Right ventricle myocardium superior (tissue), 1 donor: ENCODE data around the gene MTUS2. TPM values are rescaled to one million over a fixed set of nuclear protein-coding genes. Genes with fewer than 3 reads are reported as not detected.
"Not testable (repeated sequence)": the region's sequence is repeated elsewhere in the genome, so short reads cannot be mapped to it uniquely, and the experiment has no call there.

Source experiments
- ATAC-seq: fragments of 200-7000 bp; cut with Tn5 transposase; one replicate; pipeline ENCODE4 v1.9.1; 2020; ENCODE audit warnings: mild to moderate bottlenecking; ENCODE audit not compliant: poor library complexity
- DNase-seq: peaks from one replicate; pipeline ENCODE4 v3.0.0-alpha.2; 2020
- intact Hi-C: fragments of 100-400 bp; cut with DNase I; formaldehyde crosslinking; loops from one replicate; pipeline ENCODE4 v1.11.2; 2022
- total RNA-seq: library from RNA; stranded (reverse); fragmentation: NEBNext Ultra II Directional; extraction: Animal tissue kit (Norgen Biotek cat#: 25700); gene quantifications from one replicate; pipeline ENCODE4 v1.2.1, GENCODE V29; 2021
- donor health status: DM: no; HTN: yes; CAD: no; lungs with severe emphysema.

MTUS2 gene
- total RNA-seq, 1 donor from 2014 or later: 118 TPM

DNA sequence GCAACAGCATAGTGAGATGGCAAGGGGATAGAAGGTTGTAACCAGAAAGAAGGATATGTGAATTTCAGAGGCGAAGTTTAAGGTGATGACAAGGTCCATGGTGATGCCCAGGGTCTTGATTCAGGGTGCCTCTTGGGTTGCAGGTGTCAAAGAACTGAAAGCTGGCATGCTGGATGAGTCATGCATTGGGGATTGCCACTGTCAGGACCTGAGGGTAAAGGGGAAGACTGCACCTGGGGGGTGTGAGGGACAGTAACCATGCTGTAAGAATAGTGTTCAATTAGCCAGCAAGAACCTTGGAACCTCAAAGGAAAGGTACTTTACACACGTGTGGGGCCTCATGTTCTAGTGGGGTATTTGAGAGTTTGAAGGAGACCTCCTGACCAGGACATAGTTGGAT, 495.7 kb downstream of the MTUS2 start:
- ATAC-seq: no peak
- DNase-seq: no peak
- intact Hi-C loops: no loop called here

DNA sequence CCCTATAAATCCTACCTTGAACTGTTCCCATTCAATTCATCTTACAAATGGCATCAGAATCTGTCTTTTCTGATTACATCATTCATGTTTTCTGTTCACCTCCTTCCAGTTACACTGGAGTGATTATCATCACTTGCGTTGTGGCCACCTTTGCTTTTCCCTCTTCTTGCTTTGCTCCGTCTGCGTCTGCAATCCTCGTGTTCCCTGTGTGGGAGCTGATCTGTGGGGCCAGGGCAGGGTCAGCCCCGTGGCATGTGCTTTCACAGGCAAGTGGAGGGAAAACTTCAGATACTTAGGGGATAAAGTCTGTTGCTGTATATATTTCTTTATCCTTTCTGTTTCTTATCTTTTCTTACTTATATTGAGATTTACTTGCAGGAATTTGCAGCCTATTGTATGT, 497.7 kb downstream of the MTUS2 start:
- ATAC-seq (no peak), DNase-seq (no peak)
- intact Hi-C loops: no loop called here

DNA sequence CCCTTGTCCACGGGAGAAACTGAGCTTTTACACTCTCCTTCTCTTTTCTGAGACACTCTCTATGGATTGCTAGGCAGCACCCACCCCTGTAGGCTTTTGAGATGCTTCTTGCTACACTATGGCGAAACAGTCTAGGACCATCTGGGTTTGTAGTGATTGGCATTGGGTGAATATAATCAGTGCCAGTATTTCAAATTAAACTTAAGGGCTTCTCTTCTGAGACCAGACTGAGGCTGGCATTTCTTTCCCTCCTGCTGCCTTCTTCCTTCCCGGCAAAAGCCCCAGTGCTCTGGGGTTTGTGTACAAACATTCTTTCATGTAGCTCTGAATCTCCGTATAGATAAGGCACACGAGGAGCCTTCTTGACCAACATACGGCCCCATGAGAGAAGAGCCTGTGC, 498.6 kb downstream of the MTUS2 start:
- ATAC-seq (no peak), DNase-seq (no peak)
- intact Hi-C loops: no loop called here

DNA sequence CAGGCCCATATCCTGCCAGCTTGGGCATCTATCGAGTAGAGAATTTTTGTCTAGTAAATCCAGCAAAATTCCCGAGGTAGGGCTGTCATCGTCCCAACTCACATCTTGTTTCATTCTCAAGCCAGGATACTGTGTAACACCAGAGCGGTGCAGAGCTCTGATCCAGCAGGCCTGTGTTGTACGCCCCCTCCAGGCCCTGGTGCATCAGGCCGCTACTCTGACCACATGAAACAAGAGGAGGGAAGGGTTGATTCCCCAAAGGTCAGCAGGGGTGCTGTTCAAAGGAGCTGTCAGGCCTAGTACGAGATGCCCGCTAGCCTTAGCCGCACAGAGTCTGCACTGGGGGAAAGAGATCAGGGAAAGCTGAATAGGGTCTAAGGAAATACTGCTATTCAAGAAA, 499.3 kb downstream of the MTUS2 start:
- intact Hi-C loops: no loop called here
- DNase-seq (no peak), ATAC-seq (no peak)

DNA sequence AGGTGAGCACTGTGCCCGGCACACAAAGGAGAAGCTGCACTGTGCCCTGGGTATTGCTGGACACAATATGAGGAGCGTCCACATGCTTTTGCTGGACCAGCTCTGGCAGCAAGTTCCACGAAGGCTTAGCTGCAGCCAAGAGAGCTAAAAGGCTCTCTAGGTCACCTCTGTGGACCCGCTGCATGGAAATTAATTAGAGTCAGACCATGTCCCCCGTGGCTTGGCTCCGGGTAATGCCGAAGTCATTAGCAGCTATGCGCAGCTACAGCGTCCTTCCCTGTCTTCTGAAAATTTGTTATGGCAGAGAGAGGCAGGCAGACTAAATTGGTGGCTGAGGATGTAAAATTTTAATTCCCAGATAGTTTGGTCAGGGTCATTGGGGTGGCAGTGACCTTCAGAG, 503.8 kb downstream of the MTUS2 start:
- ATAC-seq (no peak), DNase-seq (no peak)
- intact Hi-C loops: no loop called here

DNA sequence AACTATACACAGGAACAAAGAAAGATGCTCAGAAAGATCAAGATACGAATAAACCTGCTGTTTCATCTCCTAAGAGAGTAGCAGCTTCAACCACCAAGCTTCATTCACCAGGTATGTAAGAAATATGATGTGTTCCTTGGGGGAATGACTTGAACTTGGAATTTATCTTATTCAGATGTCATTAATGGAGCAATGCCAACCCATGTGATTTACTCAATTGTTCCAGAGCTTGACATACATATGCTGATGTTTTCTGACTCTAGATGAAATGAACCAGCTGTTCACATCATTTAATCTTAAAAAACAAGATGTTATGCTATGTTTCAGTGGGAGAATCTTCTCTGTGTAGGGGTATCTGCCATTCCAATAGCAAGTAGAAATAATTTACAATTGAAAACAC, 504.5 kb downstream of the MTUS2 start:
- intact Hi-C loops: no loop called here

DNA sequence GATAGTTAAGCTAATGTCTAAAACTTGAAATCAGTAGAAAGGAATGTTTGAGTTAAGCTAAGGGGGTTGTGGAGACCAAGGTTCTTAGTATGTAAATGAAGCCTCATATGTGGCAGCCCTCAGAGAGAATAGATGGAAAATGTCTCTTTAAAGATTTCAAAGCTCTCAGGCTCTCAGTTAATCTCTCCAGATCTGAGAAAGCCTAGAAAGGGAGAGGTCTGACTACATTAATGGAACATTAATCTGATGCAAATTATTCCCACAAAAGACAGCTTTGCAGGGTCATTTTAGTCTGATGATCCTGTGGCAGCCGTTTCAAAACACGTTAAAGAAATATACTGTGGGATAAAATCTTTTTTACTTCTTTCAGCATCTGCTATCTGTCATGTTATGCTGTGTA, 508.4 kb downstream of the MTUS2 start:
- intact Hi-C loops: no loop called here
- ATAC-seq (no peak), DNase-seq (no peak)

More for the DNA sequence above, 504.5 kb downstream of the MTUS2 start:
- DNase-seq: no peak
- no peak for ATAC-seq

DNA sequence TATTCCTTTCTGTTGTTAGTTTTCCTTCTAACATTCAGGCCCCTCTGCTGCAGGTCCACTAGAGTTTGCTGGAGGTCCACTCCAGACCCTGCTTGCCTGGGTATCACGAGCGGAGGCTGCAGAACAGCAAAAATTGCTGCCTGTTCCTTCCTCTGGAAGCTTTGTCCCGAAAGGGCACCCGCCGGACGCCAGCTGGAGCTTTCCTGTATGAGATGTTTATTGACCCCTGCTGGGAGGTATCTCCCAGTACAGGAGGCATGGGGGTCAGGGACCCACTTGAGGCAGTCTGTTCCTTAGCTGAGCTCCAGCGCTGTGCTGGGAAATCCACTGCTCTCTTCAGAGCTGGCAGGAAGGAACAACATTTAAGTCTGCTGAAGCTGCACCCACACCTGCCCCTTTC, 516.2 kb downstream of the MTUS2 start:
- intact Hi-C loops: no loop called here
- ATAC-seq (no peak), DNase-seq (no peak)

DNA sequence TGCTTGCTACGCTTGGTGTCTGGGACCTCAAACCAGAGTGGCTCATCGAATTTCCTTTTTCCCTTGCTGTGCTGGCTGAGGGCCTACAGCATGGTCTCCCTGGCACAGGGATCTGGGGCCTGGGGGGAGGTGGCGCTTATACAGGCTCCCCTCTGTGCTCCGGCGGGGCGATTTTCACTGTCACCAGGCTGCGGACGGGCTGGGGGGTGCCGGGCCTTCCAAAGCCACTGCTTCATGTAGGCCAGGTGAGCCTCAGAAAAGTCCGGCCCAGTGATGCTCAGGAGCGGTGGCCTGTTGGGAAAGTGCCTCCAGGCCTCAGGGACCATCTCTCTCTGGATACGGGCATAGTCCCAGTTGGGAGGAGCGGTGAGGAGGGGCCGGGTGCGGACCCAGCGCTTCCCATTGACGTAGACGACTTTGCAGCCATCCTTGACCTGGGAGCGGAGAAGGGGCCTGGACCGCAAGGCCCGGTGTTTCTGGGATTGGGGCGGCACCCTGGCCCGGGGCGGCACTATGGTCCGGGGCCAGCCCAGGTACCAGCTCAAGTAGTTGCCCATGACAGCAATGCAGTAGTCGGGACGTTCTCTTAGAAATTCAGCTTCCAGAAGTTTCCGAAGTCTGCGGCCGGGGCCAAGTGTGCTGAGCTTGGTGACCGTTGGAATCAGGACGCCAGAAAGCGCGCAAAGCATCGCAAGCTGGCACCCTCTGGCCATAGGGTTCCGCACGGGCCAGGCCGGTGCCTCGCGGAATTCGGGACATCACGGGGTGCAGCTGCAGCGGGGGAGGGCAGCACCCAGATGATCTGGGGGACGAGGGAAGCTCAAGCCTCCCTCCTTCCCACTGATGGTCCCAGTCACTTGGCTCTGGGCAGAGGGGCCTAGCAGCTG, 519.5 kb downstream of the MTUS2 start:
- no peak for ATAC-seq
- DNase-seq: no peak
- intact Hi-C loops: no loop called here

DNA sequence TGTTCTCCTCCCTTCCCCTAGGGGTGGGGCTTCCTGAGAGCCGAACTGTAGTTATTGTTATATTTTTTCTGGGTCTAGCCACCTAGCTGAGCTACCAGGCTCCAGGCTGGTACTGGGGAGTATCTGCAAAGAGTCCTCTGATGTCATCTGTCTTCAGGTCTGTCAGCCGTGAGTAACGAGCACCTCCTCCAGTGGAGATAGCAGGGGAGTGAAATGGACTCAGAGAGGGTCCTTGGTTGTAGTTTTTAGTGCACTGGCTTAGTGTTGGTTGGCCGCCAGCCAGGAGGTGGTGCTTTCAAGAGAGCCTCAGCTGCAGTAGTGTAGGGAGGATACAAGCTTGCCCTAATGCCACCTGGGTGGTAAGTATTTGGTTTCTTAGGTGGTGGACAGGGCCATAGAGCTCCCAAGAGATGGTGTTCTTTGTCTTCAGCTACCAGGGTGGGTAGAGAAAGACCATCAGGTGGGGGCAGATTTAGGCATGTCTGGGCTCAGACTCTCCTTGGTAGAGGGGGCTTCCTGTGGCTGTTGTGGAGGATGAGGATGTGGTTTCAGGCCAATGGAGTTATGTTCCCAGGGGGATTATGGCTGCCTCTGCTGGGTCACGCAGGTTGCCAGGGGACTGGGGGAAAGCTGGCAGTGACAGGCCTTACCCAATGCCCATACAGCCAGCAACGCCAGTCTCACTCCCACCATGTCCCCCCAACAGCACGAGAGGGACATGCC, 525.9 kb downstream of the MTUS2 start:
- intact Hi-C loops, DNase-seq, ATAC-seq: not testable (repeated sequence)

DNA sequence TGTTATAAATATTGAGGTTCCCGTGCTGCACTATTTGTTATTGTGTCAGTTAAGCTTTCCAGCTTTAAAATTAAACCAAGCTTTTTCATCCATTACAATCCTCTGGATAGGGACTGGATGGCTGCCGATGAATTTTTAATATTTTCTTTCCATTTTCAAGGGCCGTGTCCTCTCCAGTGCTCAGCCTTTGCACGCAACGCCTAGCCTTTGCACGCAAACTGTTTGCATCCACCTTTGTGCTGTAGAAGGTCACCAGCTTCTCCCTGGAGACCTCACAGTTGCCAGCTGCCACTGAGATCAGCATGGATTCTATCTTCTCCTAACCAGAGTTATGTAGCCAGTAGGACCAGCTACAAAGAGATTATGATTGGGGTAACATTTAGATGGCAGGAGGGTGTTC, 534.9 kb downstream of the MTUS2 start:
- ATAC-seq: no peak
- no peak for DNase-seq
- intact Hi-C loops: no loop called here

DNA sequence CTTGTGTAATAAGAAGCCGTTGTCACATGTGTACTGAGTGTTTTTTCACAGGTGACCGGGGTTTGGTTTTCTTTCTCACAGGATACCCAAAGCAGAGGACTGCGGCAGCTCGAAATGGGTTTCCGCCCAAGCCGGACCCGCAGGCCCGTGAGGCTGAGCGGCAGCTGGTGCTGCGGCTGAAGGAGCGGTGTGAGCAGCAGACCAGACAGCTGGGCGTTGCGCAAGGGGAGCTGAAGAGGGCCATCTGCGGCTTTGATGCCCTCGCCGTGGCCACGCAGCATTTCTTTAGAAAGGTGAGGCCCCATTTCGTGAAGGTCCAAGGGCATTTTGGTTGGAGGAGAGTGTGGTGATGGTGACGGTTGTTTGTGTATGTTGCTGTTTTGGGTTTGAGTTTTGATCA, 539.0 kb downstream of the MTUS2 start:
- DNase-seq (no peak), ATAC-seq (no peak)
- intact Hi-C loops: no loop called here

DNA sequence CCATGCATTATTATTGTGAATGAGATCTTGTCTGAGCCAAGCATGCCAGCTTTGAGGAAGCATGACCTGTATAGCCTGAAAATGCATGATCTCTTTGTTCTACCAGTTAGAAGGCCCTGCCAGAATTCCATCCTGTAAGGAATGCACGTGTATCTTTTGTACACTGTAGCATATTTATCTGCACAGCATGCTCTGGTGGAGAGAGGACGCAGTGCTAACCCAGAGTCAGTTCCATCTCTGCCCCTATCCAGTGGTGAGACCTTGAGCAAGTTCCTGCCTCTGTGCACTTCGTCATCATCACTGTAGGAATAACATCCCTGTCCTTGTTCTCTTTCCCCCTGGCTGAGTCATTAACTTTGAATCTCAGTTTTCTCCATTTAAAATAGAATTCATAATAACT, 541.6 kb downstream of the MTUS2 start:
- no peak for ATAC-seq
- DNase-seq: no peak
- intact Hi-C loops: loop anchor here (5.0 kb wide), 1 partner anchor 544 kb away; no protein-coding TSS in a partner anchor

DNA sequence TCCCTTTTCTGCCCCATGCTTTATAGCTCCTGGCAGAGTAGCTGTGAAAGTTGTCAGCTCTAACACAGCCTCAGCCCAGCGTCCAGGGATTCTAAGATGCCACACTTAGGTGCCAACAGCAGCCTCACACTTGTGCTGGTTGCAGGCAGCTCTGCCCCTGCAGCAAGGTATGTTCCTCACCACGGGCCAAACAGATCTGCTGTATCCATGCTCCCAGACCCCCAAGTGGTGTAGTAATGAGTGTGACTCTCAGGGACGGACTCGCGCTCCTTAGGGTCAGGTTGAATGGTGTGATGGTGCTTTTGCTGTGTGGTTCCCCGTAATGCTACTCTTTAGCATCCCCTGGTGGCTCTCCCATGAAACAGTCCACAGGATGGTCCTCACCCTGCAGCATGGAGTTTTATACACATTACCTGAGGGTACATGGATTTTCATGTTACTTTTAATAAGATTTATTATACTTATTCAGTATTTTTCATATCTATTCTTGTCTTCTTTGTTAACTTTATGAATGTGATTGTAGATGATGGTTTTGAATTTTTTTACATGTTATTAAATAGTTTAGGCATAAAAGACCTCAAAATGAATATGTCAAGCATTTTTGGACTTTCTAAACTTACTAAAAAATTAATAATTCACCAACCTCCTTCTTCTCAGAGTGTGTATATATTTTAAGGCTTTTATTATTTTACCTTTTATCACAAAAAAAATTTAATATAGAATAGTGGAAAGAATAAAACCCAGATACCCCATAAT, 542.9 kb downstream of the MTUS2 start:
- DNase-seq: no peak
- intact Hi-C loops: loop anchor here (5.0 kb wide), 1 partner anchor 546 kb away; no protein-coding TSS in a partner anchor
- peak; percentile 92 for ATAC-seq

DNA sequence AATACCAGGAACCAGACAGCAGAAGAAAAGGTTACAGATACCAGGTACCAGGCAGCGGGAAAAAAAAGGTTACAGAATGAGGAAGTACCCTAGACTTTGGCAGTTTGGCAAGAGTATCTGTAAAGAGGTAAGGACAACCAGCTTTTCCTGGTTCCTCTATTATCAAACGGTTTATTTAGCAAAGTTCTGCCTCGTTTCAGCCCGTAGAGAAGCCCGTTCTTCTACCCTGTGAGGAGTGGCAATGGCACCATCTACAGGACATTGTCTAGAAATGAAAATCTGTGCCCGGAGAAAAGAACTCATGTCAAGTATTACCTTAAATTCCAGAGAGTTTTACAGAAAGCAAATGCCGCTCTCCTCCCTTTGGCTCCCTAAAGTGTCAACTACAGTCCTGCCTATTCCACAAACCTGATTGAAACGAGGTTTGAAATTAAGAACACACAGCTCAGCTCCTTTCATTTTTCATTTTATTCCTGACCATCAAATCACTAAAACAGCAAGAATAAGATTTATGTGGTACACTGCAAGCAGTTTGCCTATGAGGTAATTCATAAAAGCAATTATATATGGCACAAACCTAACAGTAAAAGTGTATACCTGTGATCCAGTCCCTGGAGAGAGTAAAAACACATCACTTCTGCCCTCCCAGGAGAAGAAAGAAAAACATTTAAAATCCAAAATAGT, 549.1 kb downstream of the MTUS2 start:
- intact Hi-C loops: no loop called here
- peak; percentile 61 for ATAC-seq

DNA sequence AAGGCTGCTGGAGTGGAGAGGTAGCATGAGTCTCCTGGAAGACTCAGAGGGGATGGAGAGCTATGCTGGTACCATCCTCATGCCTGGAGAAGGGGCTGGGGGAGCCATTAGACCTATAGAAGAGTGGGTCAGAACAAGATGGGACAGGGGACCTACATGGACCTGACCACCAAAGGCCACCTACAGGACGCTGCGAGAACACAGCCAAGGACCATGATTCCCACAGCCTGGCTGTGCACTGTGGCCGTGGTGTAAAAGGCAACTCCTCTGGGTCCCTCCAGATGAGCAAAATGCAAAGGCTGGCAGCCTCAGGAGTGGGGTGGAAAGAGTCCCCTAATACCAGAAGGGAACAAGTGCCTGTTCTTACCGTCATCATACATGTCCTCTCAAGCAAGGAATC, 559.1 kb downstream of the MTUS2 start:
- intact Hi-C loops: no loop called here
- no peak for ATAC-seq
- no peak for DNase-seq

More for the DNA sequence above, 549.1 kb downstream of the MTUS2 start:
- DNase-seq: no peak

DNA sequence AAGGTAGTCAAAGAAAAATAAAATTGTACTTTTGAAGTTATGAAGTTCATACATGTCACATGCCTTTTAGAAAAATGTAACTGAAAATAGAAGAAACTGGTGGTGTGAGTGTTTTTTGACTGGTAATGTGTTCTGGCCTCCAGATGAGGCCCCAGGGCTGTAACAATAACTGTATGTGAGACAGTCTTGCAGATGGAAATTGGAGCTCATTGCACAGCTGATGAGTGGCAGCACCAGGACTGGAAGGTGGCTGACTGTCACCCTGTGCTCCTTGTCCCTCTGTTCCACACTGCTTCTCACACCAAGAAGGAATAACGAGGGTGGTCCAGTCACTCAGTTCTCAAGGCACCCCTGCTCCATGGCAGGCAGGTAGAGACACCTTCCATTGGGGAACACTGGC, 559.7 kb downstream of the MTUS2 start:
- intact Hi-C loops: no loop called here
- no peak for ATAC-seq

DNA sequence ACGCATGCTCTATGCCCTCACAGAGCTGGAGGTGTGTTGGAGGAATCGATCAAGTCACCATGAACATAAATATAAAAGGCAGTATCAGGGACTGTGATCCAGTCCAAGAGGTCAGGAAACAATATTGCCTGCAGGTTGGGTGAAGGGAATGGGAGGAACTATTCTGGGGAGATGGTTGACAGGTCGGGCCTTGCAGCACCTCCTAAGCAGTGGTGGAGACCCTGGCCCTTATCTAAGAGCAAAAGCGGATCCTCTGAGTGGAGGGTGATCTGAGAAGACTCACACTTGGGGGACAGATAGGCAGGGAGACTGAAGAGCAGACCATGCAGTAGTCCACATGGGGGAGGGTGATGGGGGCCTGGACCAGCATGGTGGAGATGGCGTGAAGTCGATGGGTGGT, 561.9 kb downstream of the MTUS2 start:
- DNase-seq (no peak), ATAC-seq (no peak)
- intact Hi-C loops: no loop called here

More for the DNA sequence above, 559.7 kb downstream of the MTUS2 start:
- no peak for DNase-seq

DNA sequence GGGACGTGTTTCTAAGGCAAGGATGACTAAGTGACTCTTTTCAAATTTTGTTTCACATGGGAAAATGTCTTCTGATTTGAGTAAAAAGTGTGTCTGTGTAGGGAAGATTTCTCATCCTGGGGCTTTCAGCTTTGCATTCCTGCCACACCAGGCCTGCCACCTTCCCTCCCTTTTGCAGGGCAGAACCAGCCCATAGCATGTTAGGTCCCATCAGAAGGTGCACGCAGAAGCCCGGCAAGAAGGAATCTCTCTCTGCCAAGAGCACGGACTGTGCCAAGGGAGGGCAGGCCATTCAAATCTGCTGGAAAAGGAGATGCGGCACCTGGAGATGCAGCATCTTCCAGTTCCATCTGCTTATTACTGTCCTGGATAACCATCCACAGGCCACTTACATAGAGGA, 563.3 kb downstream of the MTUS2 start:
- no peak for DNase-seq
- intact Hi-C loops: no loop called here
- no peak for ATAC-seq
